Measurements from ENCODE around the gene CDCP1. TPM values are rescaled to one million over a fixed set of nuclear protein-coding genes. Genes with fewer than 3 reads are reported as not detected.

The CDCP1 gene
- total and polyA plus RNA-seq, 2 experiments from 2014 or later: 0.12 TPM; not detected in 1

GRCh38 chr3:45034612-45035252, 111.4 kb downstream of the CDCP1 start:
- H3K4me3 ChIP-seq: no peak overlapping the region
- no peak for DNase-seq (ENCODE audit: low read depth in 1 of 2, low spot score in 1 of 2)
- no peaks in the 10 kb centered on the region for H3K36me3 ChIP-seq
- H3K27me3 ChIP-seq: peaks cover 44% of the 10 kb centered on the region
- no peaks in the 10 kb centered on the region for H3K9me3 ChIP-seq (ENCODE audit: low read depth)
- TF ChIP-seq, protein P1, sequence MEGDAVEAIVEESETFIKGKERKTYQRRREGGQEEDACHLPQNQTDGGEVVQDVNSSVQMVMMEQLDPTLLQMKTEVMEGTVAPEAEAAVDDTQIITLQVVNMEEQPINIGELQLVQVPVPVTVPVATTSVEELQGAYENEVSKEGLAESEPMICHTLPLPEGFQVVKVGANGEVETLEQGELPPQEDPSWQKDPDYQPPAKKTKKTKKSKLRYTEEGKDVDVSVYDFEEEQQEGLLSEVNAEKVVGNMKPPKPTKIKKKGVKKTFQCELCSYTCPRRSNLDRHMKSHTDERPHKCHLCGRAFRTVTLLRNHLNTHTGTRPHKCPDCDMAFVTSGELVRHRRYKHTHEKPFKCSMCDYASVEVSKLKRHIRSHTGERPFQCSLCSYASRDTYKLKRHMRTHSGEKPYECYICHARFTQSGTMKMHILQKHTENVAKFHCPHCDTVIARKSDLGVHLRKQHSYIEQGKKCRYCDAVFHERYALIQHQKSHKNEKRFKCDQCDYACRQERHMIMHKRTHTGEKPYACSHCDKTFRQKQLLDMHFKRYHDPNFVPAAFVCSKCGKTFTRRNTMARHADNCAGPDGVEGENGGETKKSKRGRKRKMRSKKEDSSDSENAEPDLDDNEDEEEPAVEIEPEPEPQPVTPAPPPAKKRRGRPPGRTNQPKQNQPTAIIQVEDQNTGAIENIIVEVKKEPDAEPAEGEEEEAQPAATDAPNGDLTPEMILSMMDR (IDR thresholded peaks at IDR 0.05; ENCODE audit: low read depth, low read length): no peak
- H3K27ac ChIP-seq: no peak overlapping the region
- H3K4me1 ChIP-seq (ENCODE audit: low read depth): peaks cover 11% of the 10 kb centered on the region

DNA sequence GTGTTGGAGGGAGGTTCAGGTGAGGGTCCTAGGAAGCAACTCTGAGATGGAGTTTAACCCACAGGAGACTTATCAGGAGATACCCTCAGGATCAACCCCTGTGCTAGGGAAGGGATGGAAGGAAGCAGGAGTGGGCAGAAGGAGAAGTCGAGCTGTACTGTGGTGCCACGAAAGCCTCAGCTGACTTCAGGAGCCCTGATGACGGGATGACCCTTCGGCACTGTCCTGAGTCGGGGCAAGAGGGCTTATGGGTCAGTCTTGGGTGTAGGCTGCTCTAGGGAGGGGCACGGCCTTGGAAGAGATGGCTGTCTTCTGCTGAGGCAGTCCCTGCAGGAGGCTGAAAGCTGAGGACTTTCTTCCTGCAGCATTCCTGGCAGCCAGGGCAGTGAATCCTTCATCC, 112.4 kb downstream of the CDCP1 start:
- Histone ChIP-seq H3K27me3 (peaks cover 44% of the 10 kb centered on the region), H3K27ac (no peak overlapping the region), H3K4me3 (no peak overlapping the region), H3K36me3 (no peaks in the 10 kb centered on the region), H3K9me3 (ENCODE audit: low read depth) (no peaks in the 10 kb centered on the region), H3K4me1 (ENCODE audit: low read depth) (peaks cover 11% of the 10 kb centered on the region)
- TF ChIP-seq, protein P1 (IDR thresholded peaks at IDR 0.05; ENCODE audit: low read depth, low read length): no peak
- no peak for DNase-seq (ENCODE audit: low read depth in 1 of 2, low spot score in 1 of 2)

Other genes starting within 250 kb of the CDCP1 start
- 50.2 and 60.3 TPM in 2 replicates for gene ZDHHC3, start 170.2 kb downstream of the CDCP1 start, total RNA-seq
- gene ZDHHC3, start 170.2 kb downstream of the CDCP1 start, polyA plus RNA-seq: 43.8 and 47.8 TPM in 2 replicates
- gene EXOSC7, start 170.1 kb downstream of the CDCP1 start, total RNA-seq: 47.7 and 61.1 TPM in 2 replicates
- gene EXOSC7, start 170.1 kb downstream of the CDCP1 start, polyA plus RNA-seq: 66.9 and 70.4 TPM in 2 replicates
- 1.3 TPM in 1 of 2 replicates, not detected in the other for gene CLEC3B, start 120.1 kb downstream of the CDCP1 start, total RNA-seq
- 0.21 and 1.6 TPM in 2 replicates for gene CLEC3B, start 120.1 kb downstream of the CDCP1 start, polyA plus RNA-seq
- 0.83 and 2.2 TPM in 2 replicates for gene TMEM158, start 79.9 kb upstream of the CDCP1 start, total RNA-seq
- 3.4 and 3.5 TPM in 2 replicates for gene TMEM158, start 79.9 kb upstream of the CDCP1 start, polyA plus RNA-seq
- gene LARS2, start 242.2 kb upstream of the CDCP1 start, total RNA-seq: 39.7 and 41.9 TPM in 2 replicates
- gene LARS2, start 242.2 kb upstream of the CDCP1 start, polyA plus RNA-seq: 28.8 and 31.7 TPM in 2 replicates